Measurements from ENCODE around the gene FSIP1. TPM values are rescaled to one million over a fixed set of nuclear protein-coding genes. Genes with fewer than 3 reads are reported as not detected.

FSIP1 gene
- total RNA-seq, 4 donors from 2014 or later = 0.94 to 3.2 (median 2.0) TPM

DNA sequence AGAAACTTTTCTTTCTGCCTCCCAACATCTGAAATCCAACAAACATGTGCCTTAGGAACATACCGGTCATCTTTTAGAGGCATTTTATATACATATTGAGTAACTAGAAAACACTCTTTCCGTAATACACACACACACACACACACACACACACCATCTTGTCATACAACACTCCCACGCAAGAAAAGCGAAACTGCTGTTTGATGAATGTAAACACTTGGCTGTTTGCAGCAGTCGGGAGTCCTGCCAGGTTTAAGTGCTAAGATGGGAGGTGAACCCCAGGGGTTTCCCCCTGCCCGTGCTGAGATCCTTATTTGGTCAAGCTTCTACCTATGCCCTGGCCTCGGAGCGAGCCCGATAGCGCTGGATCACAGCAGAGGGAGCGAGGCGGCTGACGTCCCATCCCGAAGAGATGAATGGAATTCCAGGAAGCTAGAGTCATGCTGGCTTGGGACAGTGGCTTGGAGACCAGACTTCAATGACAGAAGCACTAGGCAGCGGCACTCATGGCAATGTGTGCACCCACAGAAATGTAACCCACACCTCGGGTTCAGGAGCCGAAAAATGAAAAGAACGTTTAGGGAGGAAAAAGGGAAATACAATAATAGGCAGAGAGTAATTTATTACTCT, 203.0 kb downstream of the FSIP1 start:
- no peak for TF ChIP-seq EP300 (IDR thresholded peaks at IDR 0.05)
- peak; percentile 55 for TF ChIP-seq POLR2AphosphoS5 (IDR thresholded peaks at IDR 0.05)
- peak overlapping the region; percentile 71 to 80 for H3K4me3 ChIP-seq
- ATAC-seq = peak; percentile 55
- H3K9me3 ChIP-seq = no peaks in the 10 kb centered on the region
- 1 to 2% methylated on average over 6 to 11 of the region's 18 CpGs for WGBS, 2 donors (ENCODE audit: low coverage in 1 of 2)
- peaks cover 0 to 27% of the 10 kb centered on the region in 2 donors for H3K36me3 ChIP-seq
- peak overlapping the region; percentile 93 to 98 (median 96) for H3K27ac ChIP-seq
- no peaks in the 10 kb centered on the region for H3K27me3 ChIP-seq
- H3K4me1 ChIP-seq = peaks cover 0 to 58% (median 12%) of the 10 kb centered on the region in 3 donors

DNA sequence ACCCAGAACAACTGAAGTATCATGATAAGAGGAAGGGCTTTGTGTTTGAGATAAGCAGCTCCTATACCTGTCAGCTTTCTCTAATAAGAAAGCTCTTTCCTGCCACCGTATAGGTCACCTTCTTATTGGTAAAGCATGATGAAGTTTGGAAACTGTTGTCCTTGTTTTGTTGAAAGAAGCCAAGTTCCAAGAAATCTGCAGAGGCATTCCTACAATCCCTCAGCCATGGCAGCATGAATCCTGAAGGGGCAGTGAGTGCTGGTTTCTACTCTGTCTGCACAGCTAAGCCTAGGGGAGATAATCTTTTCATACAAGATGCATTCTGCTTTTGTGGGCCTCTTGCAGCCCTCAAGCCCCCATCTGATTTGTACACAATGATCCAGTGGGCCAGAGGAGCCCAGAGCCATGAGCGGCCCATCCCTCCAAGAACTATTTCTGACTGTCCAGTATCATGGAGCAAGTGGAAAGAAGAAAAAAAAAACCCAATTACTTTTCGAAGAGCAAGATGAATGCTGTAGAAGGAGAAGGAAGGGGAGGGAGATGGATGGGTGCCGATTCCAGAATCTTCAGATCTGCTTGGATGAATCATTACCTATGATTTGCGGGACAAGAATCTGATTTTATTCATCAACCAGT, 203.7 kb downstream of the FSIP1 start:
- peak overlapping the region; percentile 93 to 98 (median 96) for H3K27ac ChIP-seq
- peaks cover 0 to 56% (median 7%) of the 10 kb centered on the region in 3 donors for H3K4me1 ChIP-seq
- no peaks in the 10 kb centered on the region for H3K9me3 ChIP-seq
- WGBS, 2 donors (ENCODE audit: low coverage in 1 of 2) = 18 to 39% methylated on average over 2 to 5 of the region's 5 CpGs
- H3K27me3 ChIP-seq = no peaks in the 10 kb centered on the region
- ATAC-seq = no peak
- TF ChIP-seq POLR2A (IDR thresholded peaks at IDR 0.05) = no peak
- TF ChIP-seq, protein P1, sequence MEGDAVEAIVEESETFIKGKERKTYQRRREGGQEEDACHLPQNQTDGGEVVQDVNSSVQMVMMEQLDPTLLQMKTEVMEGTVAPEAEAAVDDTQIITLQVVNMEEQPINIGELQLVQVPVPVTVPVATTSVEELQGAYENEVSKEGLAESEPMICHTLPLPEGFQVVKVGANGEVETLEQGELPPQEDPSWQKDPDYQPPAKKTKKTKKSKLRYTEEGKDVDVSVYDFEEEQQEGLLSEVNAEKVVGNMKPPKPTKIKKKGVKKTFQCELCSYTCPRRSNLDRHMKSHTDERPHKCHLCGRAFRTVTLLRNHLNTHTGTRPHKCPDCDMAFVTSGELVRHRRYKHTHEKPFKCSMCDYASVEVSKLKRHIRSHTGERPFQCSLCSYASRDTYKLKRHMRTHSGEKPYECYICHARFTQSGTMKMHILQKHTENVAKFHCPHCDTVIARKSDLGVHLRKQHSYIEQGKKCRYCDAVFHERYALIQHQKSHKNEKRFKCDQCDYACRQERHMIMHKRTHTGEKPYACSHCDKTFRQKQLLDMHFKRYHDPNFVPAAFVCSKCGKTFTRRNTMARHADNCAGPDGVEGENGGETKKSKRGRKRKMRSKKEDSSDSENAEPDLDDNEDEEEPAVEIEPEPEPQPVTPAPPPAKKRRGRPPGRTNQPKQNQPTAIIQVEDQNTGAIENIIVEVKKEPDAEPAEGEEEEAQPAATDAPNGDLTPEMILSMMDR (IDR thresholded peaks at IDR 0.05) = peak in 3 of 4 experiments; percentile 13 to 45 (median 35)
- peaks cover 0 to 21% of the 10 kb centered on the region in 2 donors for H3K36me3 ChIP-seq
- H3K4me3 ChIP-seq = peak overlapping the region in 1 of 2 donors; percentile 80

DNA sequence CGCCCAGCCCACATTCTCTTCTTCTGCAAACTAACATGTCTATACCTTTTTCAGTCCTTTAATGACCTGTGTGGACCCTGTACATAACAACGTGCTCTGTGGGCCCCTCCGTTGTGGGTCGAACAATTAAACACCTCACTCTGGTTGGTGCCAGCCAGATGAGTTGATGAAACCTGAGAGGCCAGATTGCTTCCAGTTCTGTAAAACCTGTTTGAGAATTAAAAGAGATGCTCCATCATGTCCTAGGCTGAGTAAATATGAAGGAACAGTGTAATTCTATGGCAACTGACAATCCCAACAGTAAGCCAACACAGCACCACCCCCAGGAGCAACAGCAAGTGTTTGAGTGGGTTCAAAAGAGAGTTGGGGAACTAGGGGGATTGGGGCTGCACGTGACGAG, 207.5 kb downstream of the FSIP1 start:
- H3K4me1 ChIP-seq = peaks cover 0 to 32% (median 9%) of the 10 kb centered on the region in 3 donors
- no peaks in the 10 kb centered on the region for H3K9me3 ChIP-seq
- TF ChIP-seq POLR2A (IDR thresholded peaks at IDR 0.05) (no peak), POLR2AphosphoS5 (IDR thresholded peaks at IDR 0.05) (no peak), EP300 (IDR thresholded peaks at IDR 0.05) (no peak)
- TF ChIP-seq, protein P1 (IDR thresholded peaks at IDR 0.05) = no peak
- ATAC-seq = no peak
- H3K27ac ChIP-seq = no peak overlapping the region
- H3K36me3 ChIP-seq = no peaks in the 10 kb centered on the region
- 93 to 100% methylated on average over 3 to 5 of the region's 6 CpGs for WGBS, 2 donors (ENCODE audit: low coverage in 1 of 2)
- H3K4me3 ChIP-seq = no peak overlapping the region
- H3K27me3 ChIP-seq = no peaks in the 10 kb centered on the region

DNA sequence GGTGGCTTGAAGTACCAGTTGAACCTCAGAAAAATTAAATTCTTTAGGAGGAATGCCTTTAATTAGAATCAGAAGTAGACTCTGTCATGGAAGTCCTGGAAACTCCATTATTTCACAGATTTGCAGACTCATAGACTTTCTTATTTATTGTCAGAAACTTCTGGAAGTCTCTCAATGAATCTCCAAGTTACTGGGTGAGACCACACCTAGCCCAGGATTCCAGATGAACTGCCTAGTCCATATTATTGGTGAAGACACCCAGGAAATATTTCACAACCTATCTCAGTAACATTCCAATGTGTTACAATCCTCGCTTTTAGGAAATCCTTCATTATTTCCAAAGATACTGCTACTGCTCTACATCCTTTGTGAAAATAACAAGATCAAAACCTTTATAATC, 208.2 kb downstream of the FSIP1 start:
- Histone ChIP-seq H3K4me3 (no peak overlapping the region), H3K27me3 (no peaks in the 10 kb centered on the region), H3K4me1 (peaks cover 0 to 32% (median 5%) of the 10 kb centered on the region in 3 donors), H3K27ac (peak overlapping the region in 1 of 4 donors; percentile 50), H3K36me3 (no peaks in the 10 kb centered on the region), H3K9me3 (no peaks in the 10 kb centered on the region)
- ATAC-seq = peak; percentile 72
- WGBS, 2 donors (ENCODE audit: low coverage in 1 of 2) = 55 to 82% methylated on average over 1 of the region's 1 CpG
- no peak for TF ChIP-seq POLR2AphosphoS5 (IDR thresholded peaks at IDR 0.05)
- no peak for TF ChIP-seq POLR2A (IDR thresholded peaks at IDR 0.05)
- TF ChIP-seq, protein P1 (IDR thresholded peaks at IDR 0.05) = no peak
- no peak for TF ChIP-seq EP300 (IDR thresholded peaks at IDR 0.05)

DNA sequence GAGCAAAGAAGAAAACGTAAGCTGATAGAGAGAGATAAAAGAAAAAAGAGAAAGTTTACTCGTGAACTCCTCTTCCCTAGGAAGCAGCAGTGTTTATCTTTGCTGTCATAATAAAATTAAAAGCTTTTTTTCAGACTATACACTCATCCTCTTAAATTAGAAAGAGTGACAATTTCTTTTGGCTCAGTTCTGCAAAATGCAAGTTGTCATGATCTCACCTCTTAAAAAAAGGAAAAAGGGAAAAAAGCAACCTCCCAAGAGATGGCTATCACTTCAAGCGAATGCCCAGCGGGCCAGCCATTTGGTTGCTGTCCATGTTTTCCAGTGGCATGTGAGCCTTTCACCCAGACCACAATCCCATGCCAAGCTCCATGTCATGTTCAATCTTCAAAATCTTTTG, 208.8 kb downstream of the FSIP1 start:
- Histone ChIP-seq H3K9me3 (no peaks in the 10 kb centered on the region), H3K27me3 (no peaks in the 10 kb centered on the region), H3K4me1 (peaks cover 0 to 26% (median 5%) of the 10 kb centered on the region in 3 donors), H3K4me3 (no peak overlapping the region), H3K36me3 (no peaks in the 10 kb centered on the region), H3K27ac (peak overlapping the region in 1 of 4 donors; percentile 50)
- 21 to 26% methylated on average over 4 of the region's 4 CpGs for WGBS, 2 donors (ENCODE audit: low coverage in 1 of 2)
- no peak for ATAC-seq
- TF ChIP-seq EP300 (IDR thresholded peaks at IDR 0.05) (no peak), POLR2A (IDR thresholded peaks at IDR 0.05) (no peak), POLR2AphosphoS5 (IDR thresholded peaks at IDR 0.05) (no peak)
- TF ChIP-seq, protein P1 (IDR thresholded peaks at IDR 0.05) = no peak

All from gastroesophageal sphincter (tissue), 4 donors.